Thoracic aorta (tissue), 2 donors: ENCODE measurements around the gene PDZRN3. TPM values are rescaled to one million over a fixed set of nuclear protein-coding genes. Genes with fewer than 3 reads are reported as not detected.

ENCODE experiments used
- ATAC-seq: fragments of 150-250 bp; one replicate; pipeline ENCODE4 v1.8.0; 2017; ENCODE audit warnings: low read depth; ENCODE audit not compliant: insufficient number of reproducible peaks, low FRiP score
- DNase-seq: peaks from one replicate; pipeline ENCODE4 v3.0.0-alpha.2; 2020; ENCODE audit warnings: low spot score
- H3K27ac ChIP-seq, 2 donors: fragments of 200-600 bp; sonication (generic); 1 replicate in 1 of 2; 2 replicates in 1 of 2; pipeline ENCODE4 v1.5.1; 2016; ENCODE audit warnings: mild to moderate bottlenecking in 2 of 2, moderate library complexity in 2 of 2
- H3K27me3 ChIP-seq: fragments of 200-600 bp; sonication (generic); replicated peaks from 2 replicates; pipeline ENCODE4 v1.6.0; 2016; ENCODE audit warnings: mild to moderate bottlenecking; ENCODE audit not compliant: insufficient read depth
- H3K36me3 ChIP-seq: fragments of 200-600 bp; sonication (generic); one replicate; pipeline ENCODE4 v1.5.1; 2016
- H3K4me1 ChIP-seq, 2 donors: fragments of 200-600 bp; sonication (generic); 1 replicate in 1 of 2; 2 replicates in 1 of 2; pipeline versions ENCODE4 v1.5.1 to v1.6.0; 2016; ENCODE audit warnings: low read depth in 2 of 2, mild to moderate bottlenecking in 1 of 2; ENCODE audit not compliant: control insufficient read depth in 1 of 2
- H3K4me3 ChIP-seq: fragments of 200-600 bp; sonication (generic); 2 replicates; pipeline ENCODE4 v1.5.1; 2016; ENCODE audit warnings: mild to moderate bottlenecking
- H3K9me3 ChIP-seq: fragments of 200-600 bp; sonication (generic); 2 replicates; pipeline ENCODE4 v1.5.1; 2016
- total RNA-seq, 2 donors: library from RNA; depleted of rRNA; stranded (reverse); fragments of >200 nt; gene quantifications; one replicate each; pipeline versions ENCODE4 v1.1.0 to v1.2.3, GENCODE V29; 2016
- TF ChIP-seq, protein P1 (sequence below): fragments of 200-600 bp; sonication (generic); IDR thresholded peaks from one replicate; pipeline ENCODE4 v1.5.1; 2019; ENCODE audit warnings: antibody characterized with exemption

The PDZRN3 gene
- total RNA-seq, 2 donors from 2014 or later, result 140 to 166 TPM

DNA sequence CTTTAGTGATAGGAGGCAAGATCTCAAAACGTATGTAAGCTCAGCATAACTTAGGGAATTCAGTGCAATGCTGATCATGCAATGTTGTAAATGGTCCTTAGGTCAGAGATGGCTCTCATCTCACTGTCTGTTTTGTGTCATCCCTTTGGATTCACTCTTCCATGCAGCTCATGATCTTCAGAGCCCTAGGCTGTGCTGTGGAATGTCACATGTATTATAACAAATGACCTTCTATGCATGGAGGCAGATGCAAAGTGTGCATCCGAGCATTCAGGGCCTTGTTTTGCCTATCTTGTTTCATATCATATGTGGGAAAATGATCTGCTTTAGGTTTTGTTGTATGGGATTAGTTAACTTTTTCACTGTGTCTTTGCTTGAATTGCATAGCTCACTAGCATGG lies 40.5 kb upstream of the PDZRN3 start:
- ATAC-seq (no peak), DNase-seq (no peak)
- H3K9me3 ChIP-seq, result no peaks in the 10 kb centered on the region
- no peak overlapping the region for H3K4me3 ChIP-seq
- peaks cover 8 to 22% of the 10 kb centered on the region in 2 donors for H3K4me1 ChIP-seq
- H3K27ac ChIP-seq, result no peak overlapping the region
- H3K27me3 ChIP-seq, result no peaks in the 10 kb centered on the region
- no peaks in the 10 kb centered on the region for H3K36me3 ChIP-seq
- TF ChIP-seq, protein P1, sequence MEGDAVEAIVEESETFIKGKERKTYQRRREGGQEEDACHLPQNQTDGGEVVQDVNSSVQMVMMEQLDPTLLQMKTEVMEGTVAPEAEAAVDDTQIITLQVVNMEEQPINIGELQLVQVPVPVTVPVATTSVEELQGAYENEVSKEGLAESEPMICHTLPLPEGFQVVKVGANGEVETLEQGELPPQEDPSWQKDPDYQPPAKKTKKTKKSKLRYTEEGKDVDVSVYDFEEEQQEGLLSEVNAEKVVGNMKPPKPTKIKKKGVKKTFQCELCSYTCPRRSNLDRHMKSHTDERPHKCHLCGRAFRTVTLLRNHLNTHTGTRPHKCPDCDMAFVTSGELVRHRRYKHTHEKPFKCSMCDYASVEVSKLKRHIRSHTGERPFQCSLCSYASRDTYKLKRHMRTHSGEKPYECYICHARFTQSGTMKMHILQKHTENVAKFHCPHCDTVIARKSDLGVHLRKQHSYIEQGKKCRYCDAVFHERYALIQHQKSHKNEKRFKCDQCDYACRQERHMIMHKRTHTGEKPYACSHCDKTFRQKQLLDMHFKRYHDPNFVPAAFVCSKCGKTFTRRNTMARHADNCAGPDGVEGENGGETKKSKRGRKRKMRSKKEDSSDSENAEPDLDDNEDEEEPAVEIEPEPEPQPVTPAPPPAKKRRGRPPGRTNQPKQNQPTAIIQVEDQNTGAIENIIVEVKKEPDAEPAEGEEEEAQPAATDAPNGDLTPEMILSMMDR, result no peak

- no peak for ATAC-seq
- peaks cover 8 to 23% of the 10 kb centered on the region in 2 donors for H3K4me1 ChIP-seq
Observed at GRCh38 chr3:73664389-73664788, 39.6 kb upstream of the PDZRN3 start.

GRCh38 chr3:73663495-73663894 lies 38.8 kb upstream of the PDZRN3 start:
- H3K9me3 ChIP-seq, result no peaks in the 10 kb centered on the region
- DNase-seq, result no peak

More at GRCh38 chr3:73664389-73664788, 39.6 kb upstream of the PDZRN3 start:
- Histone ChIP-seq H3K27ac (no peak overlapping the region), H3K36me3 (no peaks in the 10 kb centered on the region), H3K4me3 (no peak overlapping the region), H3K9me3 (no peaks in the 10 kb centered on the region), H3K27me3 (no peaks in the 10 kb centered on the region)
- DNase-seq, result no peak
- TF ChIP-seq, protein P1, result no peak

GRCh38 chr3:73661265-73661664 lies 36.5 kb upstream of the PDZRN3 start:
- TF ChIP-seq, protein P1, result no peak

More at GRCh38 chr3:73663495-73663894, 38.8 kb upstream of the PDZRN3 start:
- Histone ChIP-seq H3K27ac (no peak overlapping the region), H3K36me3 (no peaks in the 10 kb centered on the region), H3K4me1 (peaks cover 8 to 32% of the 10 kb centered on the region in 2 donors), H3K27me3 (no peaks in the 10 kb centered on the region), H3K4me3 (no peak overlapping the region)
- no peak for ATAC-seq
- TF ChIP-seq, protein P1, result no peak

GRCh38 chr3:73658227-73658626 lies 33.5 kb upstream of the PDZRN3 start:
- Histone ChIP-seq H3K36me3 (no peaks in the 10 kb centered on the region), H3K27me3 (no peaks in the 10 kb centered on the region), H3K9me3 (no peaks in the 10 kb centered on the region), H3K27ac (no peak overlapping the region), H3K4me1 (peaks cover 0 to 16% of the 10 kb centered on the region in 2 donors), H3K4me3 (no peak overlapping the region)
- TF ChIP-seq, protein P1, result no peak
- no peak for DNase-seq
- ATAC-seq, result no peak

More at GRCh38 chr3:73661265-73661664, 36.5 kb upstream of the PDZRN3 start:
- Histone ChIP-seq H3K27ac (no peak overlapping the region), H3K9me3 (no peaks in the 10 kb centered on the region), H3K36me3 (no peaks in the 10 kb centered on the region), H3K4me1 (peaks cover 8 to 38% of the 10 kb centered on the region in 2 donors), H3K27me3 (no peaks in the 10 kb centered on the region), H3K4me3 (no peak overlapping the region)
- ATAC-seq (no peak), DNase-seq (no peak)
